HCT116 (cell line): ENCODE measurements around the gene TTC1. TPM values are rescaled to one million over a fixed set of nuclear protein-coding genes. Genes with fewer than 3 reads are reported as not detected.

Experiments
- ATAC-seq: fragments of 200-7000 bp; cut with Tn5 transposase; 2 replicates; pipeline ENCODE4 v1.9.1; 2020; ENCODE audit warnings: mild to moderate bottlenecking, moderate library complexity
- BruUV-seq: library from RNA; stranded (reverse); fragments of 400-500 nt; replicated peaks from 2 replicates; lab custom pipeline; 2021; lab: Mats Ljungman, UMichigan
- CTCF ChIA-PET: fragments of 300-600 bp; sonication (Branson Sonifier 250); formaldehyde crosslinking; loops from one replicate; lab custom pipeline; 2021; ENCODE audit warnings: antibody characterized with exemption; lab: Charles Lee
- POLR2A ChIA-PET: fragments of 300-600, 350-600 bp; sonication (Branson Sonifier 250); formaldehyde crosslinking; loops from one replicate; lab custom pipeline; 2021; ENCODE audit warnings: antibody characterized with exemption; lab: Charles Lee
- RAD21 ChIA-PET, 2 experiments: fragments of 300-600 bp; sonication (Branson Sonifier 250); formaldehyde crosslinking; loops; one replicate each; lab custom pipeline; 2023; ENCODE audit warnings: low total read pairs in 2 of 2; ENCODE audit not compliant: uncharacterized antibody in 2 of 2, unreplicated experiment in 2 of 2, low non-redundant PET in 1 of 2; lab: Charles Lee
- DNase-seq: peaks from one replicate; pipeline ENCODE4 v3.0.0-alpha.2; 2010; ENCODE audit warnings: low read depth, low spot score
- H2AFZ ChIP-seq: fragments of 200-600 bp; shearing (Covaris generic), sonication (generic); 2 replicates; pipeline ENCODE4 v1.6.1; 2017; ENCODE audit warnings: low read depth, mixed run types, mixed read lengths, antibody characterized with exemption, low read length; ENCODE audit not compliant: poor library complexity, severe bottlenecking
- H3K27ac ChIP-seq: 2 replicates; pipeline ENCODE4 v1.5.1; 2012; ENCODE audit warnings: low read depth, low read length
- H3K27me3 ChIP-seq: fragments of 200-600 bp; sonication (generic); 2 replicates; pipeline ENCODE4 v1.6.1; 2016; ENCODE audit warnings: mixed run types, low read length, mixed read lengths; ENCODE audit not compliant: insufficient read depth
- H3K36me3 ChIP-seq, 2 experiments: fragments of 200-500 bp in 1 of 2; fragments of 200-600 bp in 1 of 2; sonication (Bioruptor generic) in 1 of 2; sonication (generic) in 1 of 2; 2 replicates each; pipeline versions ENCODE4 v1.5.1 to v1.6.1; 2014 to 2016; ENCODE audit warnings: low read length in 2 of 2, inconsistent platforms in 1 of 2, mixed read lengths in 1 of 2, mixed run types in 1 of 2; ENCODE audit not compliant: insufficient read depth in 2 of 2, control insufficient read depth in 1 of 2
- H3K4me1 ChIP-seq, 2 experiments: fragments of 200-600 bp in 1 of 2; sonication (generic) in 1 of 2; 2 replicates each; pipeline versions ENCODE4 v1.5.1 to v1.6.1; 2012 to 2017; ENCODE audit warnings: low read length in 2 of 2, inconsistent platforms in 1 of 2, mild to moderate bottlenecking in 1 of 2, mixed read lengths in 1 of 2, mixed run types in 1 of 2, moderate library complexity in 1 of 2; ENCODE audit not compliant: insufficient read depth in 2 of 2, control insufficient read depth in 1 of 2
- H3K4me2 ChIP-seq: fragments of 200-600 bp; sonication (generic); 2 replicates; pipeline ENCODE4 v1.6.1; 2017; ENCODE audit warnings: mixed run types, low read length, mixed read lengths
- H3K4me3 ChIP-seq, 2 experiments: fragments of 200-600 bp in 1 of 2; sonication (generic) in 1 of 2; replicated peaks in 1 of 2; 2 replicates each; pipeline ENCODE4 v1.5.1; 2011 to 2016; ENCODE audit warnings: low read length in 2 of 2, control low read depth in 1 of 2, low read depth in 1 of 2, mild to moderate bottlenecking in 1 of 2, mixed read lengths in 1 of 2, mixed run types in 1 of 2
- H3K79me2 ChIP-seq: fragments of 200-600 bp; sonication (generic); 2 replicates; pipeline ENCODE4 v1.6.1; 2017; ENCODE audit warnings: mild to moderate bottlenecking, mixed run types, low read length, moderate library complexity, mixed read lengths; ENCODE audit not compliant: insufficient read depth
- H3K9ac ChIP-seq: fragments of 200-600 bp; sonication (generic); 2 replicates; pipeline ENCODE4 v1.6.1; 2016; ENCODE audit warnings: low read length, mixed read lengths
- H3K9me2 ChIP-seq: fragments of 200-600 bp; sonication (generic), shearing (Covaris generic); 2 replicates; pipeline ENCODE4 v1.6.1; 2017; ENCODE audit warnings: mixed run types, mild to moderate bottlenecking, moderate library complexity; ENCODE audit not compliant: insufficient read depth
- H3K9me3 ChIP-seq, 2 experiments: fragments of 200-500 bp in 1 of 2; fragments of 200-600 bp in 1 of 2; sonication (Bioruptor generic) in 1 of 2; sonication (generic) in 1 of 2; 2 replicates each; pipeline ENCODE4 v1.6.1; 2014 to 2017; ENCODE audit warnings: low read length in 2 of 2, mixed read lengths in 2 of 2, inconsistent platforms in 1 of 2, low read depth in 1 of 2, mild to moderate bottlenecking in 1 of 2, mixed run types in 1 of 2, moderate library complexity in 1 of 2; ENCODE audit not compliant: control insufficient read depth in 1 of 2, insufficient read depth in 1 of 2
- H4K20me1 ChIP-seq: fragments of 200-600 bp; sonication (generic), shearing (Covaris generic); 2 replicates; pipeline ENCODE4 v1.6.1; 2017; ENCODE audit warnings: mixed run types, mild to moderate bottlenecking, moderate library complexity; ENCODE audit not compliant: insufficient read depth
- CEBPB ChIP-seq: IDR thresholded peaks from 2 replicates; pipeline ENCODE4 v1.6.1; 2012; ENCODE audit warnings: low read depth
- ELF1 ChIP-seq: IDR thresholded peaks from 2 replicates; pipeline ENCODE4 v1.6.1; 2012; ENCODE audit warnings: low read depth, borderline replicate concordance
- EZH2phosphoT487 ChIP-seq: fragments of 200-600 bp; IDR thresholded peaks from 2 replicates; pipeline ENCODE4 v1.6.1; 2018; ENCODE audit warnings: antibody characterized with exemption, borderline replicate concordance
- FOSL1 ChIP-seq: IDR thresholded peaks from 2 replicates; pipeline ENCODE4 v1.6.1; 2012; ENCODE audit warnings: low read depth
- JUND ChIP-seq: IDR thresholded peaks from 2 replicates; pipeline ENCODE4 v1.6.1; 2012
- POLR2A ChIP-seq: IDR thresholded peaks from 2 replicates; pipeline ENCODE4 v1.7.0; 2011; ENCODE audit warnings: borderline replicate concordance; ENCODE audit not compliant: insufficient read depth, insufficient read length; ENCODE audit errors: extremely low read depth
- RAD21 ChIP-seq: IDR thresholded peaks from 2 replicates; pipeline ENCODE4 v1.6.1; 2012; ENCODE audit warnings: low read depth, mild to moderate bottlenecking
- SP1 ChIP-seq: IDR thresholded peaks from 2 replicates; pipeline ENCODE4 v1.6.1; 2012; ENCODE audit warnings: low read depth
- YY1 ChIP-seq: IDR thresholded peaks from 2 replicates; pipeline ENCODE4 v1.6.1; 2011; ENCODE audit warnings: low read length, low read depth, moderate library complexity, mild to moderate bottlenecking; ENCODE audit not compliant: insufficient replicate concordance; ENCODE audit errors: extremely low read depth
- ZNF274 ChIP-seq: fragments of 200-500 bp; sonication (Bioruptor generic); IDR thresholded peaks from 2 replicates; pipeline ENCODE4 v1.6.1; 2014; ENCODE audit warnings: mild to moderate bottlenecking, low read depth, low read length, inconsistent platforms
- intact Hi-C: fragments of 100-400 bp; cut with micrococcal nuclease; formaldehyde crosslinking; loops from 2 replicates; pipeline ENCODE4 v1.10.0; 2022
- total RNA-seq: library from RNA; stranded (reverse); gene quantifications from one replicate; pipeline ENCODE4 v1.2.1, GENCODE V29; 2021; ENCODE audit not compliant: unreplicated experiment

TTC1 gene
- total RNA-seq, 1 experiment from 2014 or later: 48.1 TPM

- BruUV-seq: no TSS peak
- CTCF ChIA-PET: no interaction called here
- Histone ChIP-seq H4K20me1 (no peaks in the 10 kb centered on the region), H3K9me2 (no peaks in the 10 kb centered on the region), H2AFZ (peak overlapping the region; percentile 91), H3K9me3 (no peaks in the 10 kb centered on the region), H3K27me3 (no peaks in the 10 kb centered on the region), H3K4me3 (no peak overlapping the region), H3K36me3 (no peaks in the 10 kb centered on the region), H3K79me2 (no peaks in the 10 kb centered on the region), H3K27ac (no peak overlapping the region), H3K9ac (no peak overlapping the region), H3K4me2 (peak overlapping the region; percentile 36), H3K4me1 (peaks cover 0 to 28% of the 10 kb centered on the region in 2 experiments; a peak in 2 of 4 replicates)
- POLR2A ChIA-PET: no interaction called here
- intact Hi-C loops: no loop called here
- no peak for TF ChIP-seq RAD21
- no peak for TF ChIP-seq SP1
- no peak for TF ChIP-seq ELF1
- no peak for TF ChIP-seq JUND
- no peak for TF ChIP-seq POLR2A
- RAD21 ChIA-PET: no interaction called here
- ATAC-seq: peak; percentile 29; the same call in 1 of the 2 replicates
- no peak for DNase-seq
These were observed 37.9 kb upstream of the TTC1 start for GRCh38 chr5:159971038-159971437.

GRCh38 chr5:159971514-159971913 is 37.4 kb upstream of the TTC1 start:
- no peak overlapping the region for H3K4me3 ChIP-seq
- H3K9me3 ChIP-seq: no peaks in the 10 kb centered on the region
- H3K4me1 ChIP-seq: peaks cover 0 to 28% of the 10 kb centered on the region in 2 experiments; a peak in 2 of 4 replicates
- no TSS peak for BruUV-seq
- ChIA-PET RAD21 (no interaction called here), POLR2A (no interaction called here), CTCF (no interaction called here)
- no peaks in the 10 kb centered on the region for H4K20me1 ChIP-seq
- no peaks in the 10 kb centered on the region for H3K79me2 ChIP-seq
- peak; percentile 23; the same call in 1 of the 2 replicates for ATAC-seq
- H3K9me2 ChIP-seq: no peaks in the 10 kb centered on the region
- TF ChIP-seq FOSL1: no peak
- no peak for TF ChIP-seq YY1
- no peak for TF ChIP-seq ZNF274
- TF ChIP-seq CEBPB: no peak
- no peak for TF ChIP-seq EZH2phosphoT487
- peak overlapping the region; percentile 91 for H2AFZ ChIP-seq
- H3K36me3 ChIP-seq: no peaks in the 10 kb centered on the region
- no peak overlapping the region for H3K27ac ChIP-seq
- peak overlapping the region; percentile 36 for H3K4me2 ChIP-seq
- H3K9ac ChIP-seq: no peak overlapping the region
- intact Hi-C loops: no loop called here
- H3K27me3 ChIP-seq: no peaks in the 10 kb centered on the region
- no peak for DNase-seq
